ENCODE data around the gene ANGPTL5.

DNA sequence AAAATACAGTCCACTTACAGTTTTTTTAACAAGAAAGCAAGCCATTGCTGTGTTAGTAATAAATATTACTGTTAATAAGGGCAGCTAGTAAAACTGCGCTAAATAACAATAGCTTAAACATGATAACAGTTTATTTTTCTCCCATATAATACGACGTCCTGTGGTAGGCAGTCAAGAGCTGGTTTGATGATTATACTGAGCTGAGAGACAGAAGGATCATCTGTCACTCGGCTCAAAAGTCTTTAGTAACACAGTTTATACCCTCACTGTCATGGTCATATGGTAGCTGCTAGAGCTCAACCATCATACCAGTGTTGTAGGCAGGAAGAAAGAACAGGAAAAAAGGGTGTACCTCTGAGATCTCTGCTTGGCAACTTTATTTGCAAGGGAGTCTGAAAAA lies 29.1 kb upstream of the ANGPTL5 start:
- TF ChIP-seq, protein P1, sequence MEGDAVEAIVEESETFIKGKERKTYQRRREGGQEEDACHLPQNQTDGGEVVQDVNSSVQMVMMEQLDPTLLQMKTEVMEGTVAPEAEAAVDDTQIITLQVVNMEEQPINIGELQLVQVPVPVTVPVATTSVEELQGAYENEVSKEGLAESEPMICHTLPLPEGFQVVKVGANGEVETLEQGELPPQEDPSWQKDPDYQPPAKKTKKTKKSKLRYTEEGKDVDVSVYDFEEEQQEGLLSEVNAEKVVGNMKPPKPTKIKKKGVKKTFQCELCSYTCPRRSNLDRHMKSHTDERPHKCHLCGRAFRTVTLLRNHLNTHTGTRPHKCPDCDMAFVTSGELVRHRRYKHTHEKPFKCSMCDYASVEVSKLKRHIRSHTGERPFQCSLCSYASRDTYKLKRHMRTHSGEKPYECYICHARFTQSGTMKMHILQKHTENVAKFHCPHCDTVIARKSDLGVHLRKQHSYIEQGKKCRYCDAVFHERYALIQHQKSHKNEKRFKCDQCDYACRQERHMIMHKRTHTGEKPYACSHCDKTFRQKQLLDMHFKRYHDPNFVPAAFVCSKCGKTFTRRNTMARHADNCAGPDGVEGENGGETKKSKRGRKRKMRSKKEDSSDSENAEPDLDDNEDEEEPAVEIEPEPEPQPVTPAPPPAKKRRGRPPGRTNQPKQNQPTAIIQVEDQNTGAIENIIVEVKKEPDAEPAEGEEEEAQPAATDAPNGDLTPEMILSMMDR (IDR thresholded peaks at IDR 0.05): no peak
- TF ChIP-seq EZH2phosphoT487 (IDR thresholded peaks at IDR 0.05; ENCODE audit: borderline replicate concordance, low read depth) (no peak), NFIC (IDR thresholded peaks at IDR 0.05; ENCODE audit: borderline replicate concordance) (no peak)
- TF ChIP-seq, protein P2, sequence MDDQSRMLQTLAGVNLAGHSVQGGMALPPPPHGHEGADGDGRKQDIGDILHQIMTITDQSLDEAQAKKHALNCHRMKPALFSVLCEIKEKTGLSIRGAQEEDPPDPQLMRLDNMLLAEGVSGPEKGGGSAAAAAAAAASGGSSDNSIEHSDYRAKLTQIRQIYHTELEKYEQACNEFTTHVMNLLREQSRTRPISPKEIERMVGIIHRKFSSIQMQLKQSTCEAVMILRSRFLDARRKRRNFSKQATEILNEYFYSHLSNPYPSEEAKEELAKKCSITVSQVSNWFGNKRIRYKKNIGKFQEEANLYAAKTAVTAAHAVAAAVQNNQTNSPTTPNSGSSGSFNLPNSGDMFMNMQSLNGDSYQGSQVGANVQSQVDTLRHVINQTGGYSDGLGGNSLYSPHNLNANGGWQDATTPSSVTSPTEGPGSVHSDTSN (IDR thresholded peaks at IDR 0.05): no peak

All from SK-N-SH (cell line).